ENCODE results near the gene GRK4.
"Not testable (repeated sequence)": the region's sequence is repeated elsewhere in the genome, so short reads cannot be mapped to it uniquely, and the experiment has no call there.

GRK4 gene

DNA sequence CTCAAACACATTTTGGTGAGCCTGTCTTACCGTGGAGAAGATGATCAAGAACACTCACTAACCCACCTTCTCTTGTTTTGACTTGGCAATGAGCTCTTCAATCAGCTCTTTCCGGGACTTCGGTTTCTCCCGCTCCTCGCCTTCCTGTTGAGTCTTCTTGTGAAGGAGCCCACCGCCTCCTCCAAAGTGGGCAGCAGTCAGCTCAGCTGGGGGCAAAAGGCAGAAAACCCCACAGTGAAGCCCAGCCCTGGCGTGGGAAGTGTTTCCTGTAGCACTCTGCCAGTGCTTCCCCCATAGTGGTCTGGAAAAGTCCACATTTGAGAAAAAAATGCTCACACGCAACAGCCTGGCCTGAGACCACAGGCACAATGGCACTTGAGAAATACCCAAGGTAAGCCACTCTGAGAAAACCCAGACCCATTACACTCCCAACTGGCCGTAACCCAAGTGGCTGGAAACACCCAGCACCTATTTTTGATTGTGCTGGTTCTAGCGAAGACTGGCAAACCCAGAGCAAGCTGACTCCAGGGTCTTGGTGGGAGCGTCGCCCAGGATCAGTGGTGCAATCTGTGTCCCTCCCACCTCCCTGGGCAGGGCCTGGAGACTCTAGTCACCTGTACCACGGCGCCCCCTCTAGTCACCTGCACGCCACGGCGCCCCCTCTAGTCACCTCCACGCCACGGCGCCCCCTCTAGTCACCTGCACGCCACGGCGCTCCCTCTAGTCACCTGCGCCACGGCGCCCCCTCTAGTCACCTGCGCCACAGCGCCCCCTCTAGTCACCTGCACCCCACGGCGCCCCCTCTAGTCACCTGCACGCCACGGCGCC lies 8.8 kb upstream of the GRK4 start:
- H3K4me3 ChIP-seq (ENCODE audit: low read length) = no peak overlapping the region
- DNase-seq (ENCODE audit: low read depth, low spot score) = no peak

DNA sequence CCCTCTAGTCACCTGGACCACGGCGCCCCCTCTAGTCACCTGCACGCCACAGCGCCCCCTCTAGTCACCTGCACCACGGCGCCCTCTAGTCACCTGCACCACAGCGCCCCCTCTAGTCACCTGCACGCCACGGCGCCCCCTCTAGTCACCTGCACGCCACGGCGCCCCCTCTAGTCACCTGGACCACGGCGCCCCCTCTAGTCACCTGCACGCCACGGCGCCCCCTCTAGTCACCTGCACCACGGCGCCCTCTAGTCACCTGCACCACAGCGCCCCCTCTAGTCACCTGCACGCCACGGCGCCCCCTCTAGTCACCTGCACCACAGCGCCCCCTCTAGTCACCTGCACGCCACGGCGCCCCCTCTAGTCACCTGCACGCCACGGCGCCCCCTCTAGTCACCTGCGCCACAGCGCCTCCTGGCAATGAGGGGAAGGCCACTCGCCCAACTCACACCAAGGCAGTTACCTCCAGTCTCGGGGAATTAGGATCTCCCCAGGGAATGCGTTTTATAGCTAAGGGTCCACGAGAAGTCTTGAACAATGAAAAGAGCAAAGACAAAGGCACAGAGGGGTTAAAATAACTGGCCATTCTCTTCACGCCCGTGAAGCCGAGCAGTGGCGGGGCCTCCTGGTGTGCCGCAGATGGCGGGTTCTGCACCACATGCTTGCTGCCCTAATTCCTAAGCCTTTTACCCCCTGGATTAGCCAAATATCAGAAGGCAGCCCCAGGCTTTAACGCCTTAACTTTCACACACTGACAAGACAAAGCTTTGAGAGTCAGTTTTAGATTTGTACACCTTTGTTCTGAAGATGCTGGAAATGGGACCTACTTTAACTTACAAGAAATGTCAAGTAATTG lies 8.0 kb upstream of the GRK4 start:
- H3K4me3 ChIP-seq (ENCODE audit: low read length); DNase-seq (ENCODE audit: low read depth, low spot score): not testable (repeated sequence)

DNA sequence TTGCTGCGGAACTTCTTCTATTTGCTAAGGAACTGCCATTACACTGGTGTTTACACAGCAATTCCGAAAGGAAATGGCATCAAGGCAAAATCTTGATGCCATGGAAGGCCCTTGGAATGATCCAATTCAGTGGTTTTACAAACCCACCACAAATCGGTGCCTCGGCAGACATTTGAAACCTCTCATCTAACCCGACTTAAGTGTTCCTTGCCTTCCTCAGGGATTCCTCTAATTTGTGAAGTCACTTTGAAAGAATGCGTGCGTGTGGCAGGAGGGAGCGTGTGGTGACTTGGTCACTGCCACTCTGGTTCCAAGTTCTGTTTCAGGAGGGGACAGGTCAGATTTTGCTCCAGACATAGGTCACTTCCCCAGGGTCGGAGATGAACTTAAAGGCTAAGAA lies 4.9 kb upstream of the GRK4 start:
- no peak for DNase-seq (ENCODE audit: low read depth, low spot score)
- H3K4me3 ChIP-seq (ENCODE audit: low read length) = no peak overlapping the region

DNA sequence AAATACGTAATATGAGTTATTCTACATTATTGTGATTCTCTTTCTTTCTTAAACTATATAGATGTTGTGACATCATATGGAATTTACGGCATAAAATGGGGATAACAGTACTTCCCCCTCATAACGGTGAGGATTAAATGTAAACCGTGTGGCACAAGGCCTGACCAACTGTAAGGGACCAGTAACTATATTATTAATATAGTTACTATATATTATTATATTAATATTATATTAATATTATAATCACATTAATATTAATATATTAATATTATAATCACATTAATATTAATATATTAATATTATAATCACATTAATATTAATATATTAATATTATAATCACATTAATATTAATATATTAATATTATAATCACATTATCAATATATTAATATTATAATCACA lies 2.9 kb upstream of the GRK4 start:
- DNase-seq (ENCODE audit: low read depth, low spot score); H3K4me3 ChIP-seq (ENCODE audit: low read length): not testable (repeated sequence)

DNA sequence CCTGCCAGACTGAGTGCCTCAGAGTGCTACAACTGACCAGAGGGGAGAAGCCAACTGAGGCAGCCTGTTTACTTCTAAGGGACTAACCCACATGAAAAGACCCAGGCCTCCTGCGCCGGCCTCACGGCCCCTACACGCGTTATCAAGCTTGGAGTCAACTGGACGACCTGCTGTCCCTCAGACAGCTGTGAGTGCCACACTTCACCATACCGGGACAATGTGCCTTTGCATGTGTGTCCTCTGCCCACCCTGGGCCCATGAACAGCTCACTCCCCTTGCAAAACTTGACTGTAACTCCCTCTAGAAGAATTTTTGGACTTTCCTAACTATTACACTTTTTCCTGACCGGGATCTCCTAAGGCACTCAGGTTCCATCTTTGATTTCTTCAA lies 2.0 kb upstream of the GRK4 start:
- peak overlapping the region; percentile 94 for H3K4me3 ChIP-seq (ENCODE audit: low read length)
- DNase-seq (ENCODE audit: low read depth, low spot score) = peak; percentile 15

DNA sequence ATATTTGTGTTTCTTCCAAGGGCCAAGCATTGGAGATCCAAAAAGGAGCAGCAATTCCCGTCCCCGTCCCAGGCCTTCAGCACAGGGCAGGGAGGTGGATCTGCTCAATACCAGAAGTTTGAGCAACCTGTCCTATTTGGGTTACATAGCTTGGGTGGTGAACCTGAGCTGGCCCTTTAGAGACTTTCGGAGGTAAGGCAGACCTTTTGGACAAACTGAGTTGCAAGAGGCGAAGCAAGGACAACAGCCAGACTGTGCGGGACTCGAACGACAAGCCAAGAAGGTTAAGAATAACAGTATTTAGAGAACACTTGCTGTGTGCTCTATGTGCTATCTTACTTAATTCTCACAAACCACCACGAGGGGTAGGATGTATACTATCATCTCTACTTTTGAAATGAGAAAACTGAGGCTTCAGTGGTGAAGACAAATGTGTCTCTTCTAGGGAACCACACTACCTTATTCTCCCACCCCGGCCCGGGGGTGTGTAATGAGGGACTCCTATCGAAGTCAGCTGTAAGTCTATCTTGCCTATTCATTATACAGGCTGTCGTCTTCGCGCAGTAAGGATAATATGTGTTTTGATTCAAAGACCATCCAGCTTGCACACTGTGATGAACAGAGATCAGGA lies 1.4 kb upstream of the GRK4 start:
- DNase-seq (ENCODE audit: low read depth, low spot score) = peak; percentile 62

DNA sequence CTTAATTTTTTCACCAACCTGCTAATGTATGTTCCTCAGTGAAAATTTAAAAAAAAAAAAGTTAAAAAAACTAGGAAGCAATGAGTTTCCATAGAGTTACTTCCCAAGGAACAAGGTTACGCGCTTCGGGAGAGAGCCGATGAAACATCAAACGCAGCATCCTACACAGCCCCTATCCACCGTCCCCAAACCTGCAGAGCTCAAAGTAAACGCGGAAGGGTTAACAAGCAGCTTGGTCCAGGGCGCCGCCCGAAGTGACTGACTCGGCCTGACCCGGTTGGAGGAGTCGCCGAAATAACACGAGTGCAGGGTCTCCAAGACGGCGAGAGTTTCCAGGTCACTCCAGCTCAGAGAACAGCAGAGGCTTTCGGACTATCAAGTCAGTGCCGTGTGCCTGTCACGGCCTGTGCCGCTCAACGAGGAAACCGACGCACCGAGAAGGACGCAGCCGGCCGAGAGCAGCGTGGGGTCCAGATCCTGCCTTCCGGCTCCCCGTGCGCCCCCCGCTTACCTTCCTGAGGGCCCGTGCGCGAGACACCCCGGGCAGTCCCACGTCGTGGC lies 677 bp upstream of the GRK4 start:
- H3K4me3 ChIP-seq (ENCODE audit: low read length) = peak overlapping the region; percentile 94
- peak; percentile 15 for DNase-seq (ENCODE audit: low read depth, low spot score)

More for the DNA sequence above, 1.4 kb upstream of the GRK4 start:
- peak overlapping the region; percentile 94 for H3K4me3 ChIP-seq (ENCODE audit: low read length)

DNA sequence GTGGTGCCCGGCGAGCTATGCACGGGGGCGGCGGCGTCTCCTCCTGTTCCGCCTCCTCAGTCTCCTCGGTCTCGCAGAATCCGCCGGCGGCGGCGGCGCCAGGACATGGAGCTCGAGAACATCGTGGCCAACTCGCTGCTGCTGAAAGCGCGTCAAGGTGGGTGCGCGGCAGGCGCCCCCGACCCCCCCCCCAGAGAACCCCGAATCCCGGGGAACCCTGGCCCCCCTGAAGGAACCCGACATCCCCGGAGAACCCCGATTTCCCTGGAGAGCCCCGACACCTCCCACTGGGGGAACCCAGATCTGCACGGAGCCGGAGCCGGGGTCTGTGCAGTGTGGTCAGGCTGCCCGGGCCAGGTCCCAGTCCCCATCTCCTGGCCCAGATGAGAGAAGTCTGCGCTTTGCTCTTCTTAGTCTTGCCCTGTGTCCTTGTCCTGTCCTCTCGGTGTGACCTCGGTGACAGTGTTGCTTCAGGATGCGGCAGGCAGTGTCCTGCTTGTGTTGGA lies 648 bp downstream of the GRK4 start:
- DNase-seq (ENCODE audit: low read depth, low spot score) = no peak
- H3K4me3 ChIP-seq (ENCODE audit: low read length) = peak overlapping the region; percentile 94

DNA sequence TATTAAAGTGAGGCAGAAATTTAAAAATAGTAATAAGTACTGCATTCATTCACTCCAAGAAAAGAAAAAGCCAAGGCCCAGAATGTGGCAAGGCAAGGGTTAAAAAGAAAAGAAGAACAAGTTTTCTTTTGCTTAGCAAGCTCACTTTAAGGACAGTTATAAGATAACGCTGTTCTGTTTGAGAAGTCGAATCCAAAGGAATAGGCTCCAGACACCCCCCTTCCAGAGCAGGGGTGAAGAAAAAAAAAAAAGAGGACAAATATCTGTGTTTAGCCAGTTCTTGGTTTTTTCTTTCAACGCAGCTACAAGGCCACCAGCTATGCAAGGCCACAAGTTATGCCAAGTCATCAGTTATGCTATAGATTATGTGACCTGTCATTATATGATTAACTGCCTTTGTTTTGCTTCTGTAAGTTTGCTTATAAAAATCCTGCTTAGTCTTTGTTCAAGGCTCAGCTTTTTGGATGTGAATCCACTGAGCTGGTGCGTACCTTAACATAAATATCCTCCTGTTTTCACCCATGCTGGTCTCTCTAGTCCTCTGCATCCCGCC lies 1.4 kb downstream of the GRK4 start:
- H3K4me3 ChIP-seq (ENCODE audit: low read length) = no peak overlapping the region
- DNase-seq (ENCODE audit: low read depth, low spot score) = no peak

DNA sequence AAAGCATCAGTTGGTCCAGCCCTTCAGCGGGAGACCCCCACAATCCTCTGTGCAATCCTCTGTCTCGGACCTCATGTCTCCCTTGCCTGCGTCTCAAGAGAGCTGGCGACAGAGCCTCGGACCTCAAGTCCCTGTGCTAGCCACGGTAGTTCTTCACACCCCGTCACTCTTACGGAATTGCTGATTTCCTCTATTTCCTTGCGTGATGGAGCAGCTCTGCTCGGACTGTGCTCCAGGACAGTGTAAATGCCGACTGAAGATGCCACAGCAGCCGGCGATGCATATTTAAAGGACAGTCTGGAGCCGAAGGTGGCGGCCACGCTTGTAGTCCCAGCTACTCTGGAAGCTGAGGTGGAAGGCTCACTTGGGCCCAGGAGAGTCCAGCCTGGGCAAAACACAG lies 1.9 kb downstream of the GRK4 start:
- DNase-seq (ENCODE audit: low read depth, low spot score) = no peak
- no peak overlapping the region for H3K4me3 ChIP-seq (ENCODE audit: low read length)

DNA sequence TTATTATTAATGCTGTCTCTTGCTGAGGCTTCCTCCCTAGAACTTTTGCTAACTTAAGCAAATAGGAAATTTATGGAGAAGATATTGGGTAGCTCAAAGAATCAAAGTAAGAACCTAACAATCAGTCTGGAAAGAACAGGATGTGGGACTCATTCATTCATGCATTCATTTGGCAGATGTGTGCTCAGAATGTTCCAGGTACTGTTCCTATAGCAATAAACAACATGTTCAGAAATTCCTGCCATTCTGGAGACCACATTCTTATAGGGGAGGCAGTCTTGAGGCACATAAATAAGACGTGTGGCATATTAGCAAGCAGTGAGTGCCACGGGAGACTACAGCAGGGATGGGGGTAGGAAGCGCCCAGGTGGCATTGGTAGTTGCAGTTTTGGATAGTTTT lies 5.0 kb downstream of the GRK4 start:
- DNase-seq (ENCODE audit: low read depth, low spot score) = no peak
- no peak overlapping the region for H3K4me3 ChIP-seq (ENCODE audit: low read length)

DNA sequence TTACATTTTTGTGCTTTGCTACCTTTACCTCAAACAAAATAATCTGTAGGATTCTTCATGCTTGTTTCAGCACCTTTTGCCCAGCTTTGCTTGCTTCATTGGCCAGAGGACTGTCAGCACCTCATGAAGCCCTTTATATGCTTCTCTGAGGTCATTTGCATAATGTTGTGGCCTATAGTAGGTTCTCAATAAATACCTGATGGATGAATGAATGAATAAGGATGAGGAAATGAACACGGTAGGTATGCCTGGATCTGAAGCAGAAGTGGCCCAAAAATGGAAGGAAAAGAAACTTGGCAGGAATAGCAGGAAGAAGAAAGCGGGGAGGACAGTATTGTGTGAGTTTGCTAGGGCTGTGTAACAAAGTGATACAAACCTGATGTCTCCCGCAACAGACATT lies 7.9 kb downstream of the GRK4 start:
- no peak overlapping the region for H3K4me3 ChIP-seq (ENCODE audit: low read length)
- no peak for DNase-seq (ENCODE audit: low read depth, low spot score)

DNA sequence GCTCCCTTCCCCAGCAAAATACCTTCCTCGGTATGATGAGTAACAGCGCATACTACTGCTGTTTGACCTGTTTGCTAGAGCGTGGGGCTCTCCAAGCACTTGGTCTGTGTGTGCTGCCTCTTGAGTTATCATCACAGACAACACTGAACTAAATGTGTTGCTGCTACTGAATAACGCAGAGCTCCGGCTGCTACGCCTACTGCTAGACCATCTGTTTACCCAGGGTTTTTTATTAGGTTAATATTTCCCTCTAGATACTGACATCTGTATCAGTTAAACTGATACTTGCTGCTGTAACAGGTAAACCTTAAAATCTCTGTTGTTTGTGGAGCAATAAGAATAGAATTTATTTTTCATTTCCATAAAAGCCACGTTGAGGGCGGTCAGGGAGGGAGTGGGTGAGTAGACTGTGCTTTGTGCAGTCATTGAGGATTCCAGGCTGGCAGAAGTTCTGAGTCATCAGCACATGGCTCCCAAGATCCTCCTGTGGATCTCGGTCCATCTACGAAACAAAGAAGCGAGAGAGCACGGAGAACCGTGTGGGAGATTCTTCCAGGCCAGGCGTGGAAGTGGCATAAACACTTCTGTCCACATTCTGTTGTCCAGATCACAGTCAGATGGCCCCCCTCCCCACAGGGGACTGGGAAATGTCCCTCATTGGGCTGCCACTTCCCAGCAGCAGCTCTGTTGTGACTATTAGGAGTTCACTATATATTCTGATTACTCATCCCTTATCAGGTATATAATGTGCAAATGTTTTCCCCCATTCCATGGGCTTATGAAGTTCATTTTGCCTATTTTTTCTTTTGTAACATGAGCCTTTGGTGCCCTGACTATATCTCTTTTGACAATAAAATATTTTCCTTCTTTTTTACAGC lies 14.1 kb downstream of the GRK4 start:
- no peak for DNase-seq (ENCODE audit: low read depth, low spot score)
- no peak overlapping the region for H3K4me3 ChIP-seq (ENCODE audit: low read length)

DNA sequence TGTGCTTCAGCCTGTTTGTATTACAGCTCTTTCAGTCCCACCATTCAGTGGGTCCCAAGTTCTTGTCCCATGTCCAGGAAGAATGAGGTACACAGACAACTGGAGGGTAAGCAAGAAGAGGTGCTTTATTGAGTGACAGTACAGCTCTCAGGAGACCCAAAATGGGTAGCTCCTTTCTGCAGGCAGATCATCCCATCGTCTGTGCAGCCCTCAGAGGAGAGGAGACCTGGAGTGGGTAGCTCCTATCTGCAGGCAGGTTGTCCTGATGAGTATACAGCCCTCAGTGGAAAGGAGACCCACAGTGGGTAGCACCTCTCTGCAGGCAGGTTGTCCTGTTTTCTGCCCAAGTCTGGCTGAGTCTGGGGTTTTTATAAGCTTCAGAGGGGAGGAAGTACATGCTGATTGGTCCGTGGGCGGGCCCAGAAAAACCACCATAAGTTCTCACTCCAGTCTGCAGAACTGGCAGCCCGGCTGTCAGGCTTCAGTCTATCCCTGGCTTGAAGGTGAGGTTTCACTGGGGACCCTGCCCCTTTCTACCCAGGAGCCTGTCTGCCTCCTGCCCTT lies 18.0 kb downstream of the GRK4 start:
- no peak overlapping the region for H3K4me3 ChIP-seq (ENCODE audit: low read length)
- no peak for DNase-seq (ENCODE audit: low read depth, low spot score)

DNA sequence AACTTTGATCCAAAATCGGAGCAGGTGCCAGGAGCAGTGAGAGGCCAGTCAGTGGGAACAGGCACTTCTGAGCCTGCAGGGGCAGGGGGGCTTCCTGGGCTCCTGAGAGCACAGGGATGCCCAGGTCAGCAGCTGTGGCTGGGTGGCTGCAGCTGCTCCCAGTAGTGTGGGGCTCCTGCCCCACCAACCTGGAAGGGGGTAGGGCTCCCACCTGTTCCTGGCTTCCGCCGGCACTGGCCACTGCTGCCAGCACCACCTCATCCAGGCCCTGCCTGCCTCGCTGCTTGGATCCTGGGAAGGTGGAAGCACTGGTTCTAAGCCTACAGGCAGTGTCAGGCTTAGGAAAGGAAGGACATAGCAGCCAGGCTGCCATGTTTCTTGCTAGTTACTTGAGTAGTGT lies 18.6 kb downstream of the GRK4 start:
- DNase-seq (ENCODE audit: low read depth, low spot score) = no peak
- H3K4me3 ChIP-seq (ENCODE audit: low read length) = no peak overlapping the region

DNA sequence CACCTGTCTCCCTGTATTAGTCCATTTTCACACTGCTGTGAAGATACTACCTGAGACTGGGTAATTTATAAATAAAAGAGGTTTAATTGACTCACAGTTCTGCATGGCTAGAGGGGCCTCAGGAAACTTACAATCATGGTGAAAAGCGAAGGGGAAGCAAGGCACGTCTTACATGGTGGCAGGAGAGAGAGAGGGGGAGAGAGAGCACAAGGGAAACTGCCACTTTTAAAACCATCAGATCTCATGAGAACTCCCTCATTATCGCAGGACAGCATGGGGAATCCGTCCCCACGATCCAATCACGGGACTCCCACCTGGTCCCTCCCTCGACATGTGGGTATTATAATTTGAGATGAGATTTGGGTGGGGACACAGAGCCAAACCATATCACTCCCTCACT lies 20.3 kb downstream of the GRK4 start:
- not testable (repeated sequence) for DNase-seq (ENCODE audit: low read depth, low spot score); H3K4me3 ChIP-seq (ENCODE audit: low read length)

DNA sequence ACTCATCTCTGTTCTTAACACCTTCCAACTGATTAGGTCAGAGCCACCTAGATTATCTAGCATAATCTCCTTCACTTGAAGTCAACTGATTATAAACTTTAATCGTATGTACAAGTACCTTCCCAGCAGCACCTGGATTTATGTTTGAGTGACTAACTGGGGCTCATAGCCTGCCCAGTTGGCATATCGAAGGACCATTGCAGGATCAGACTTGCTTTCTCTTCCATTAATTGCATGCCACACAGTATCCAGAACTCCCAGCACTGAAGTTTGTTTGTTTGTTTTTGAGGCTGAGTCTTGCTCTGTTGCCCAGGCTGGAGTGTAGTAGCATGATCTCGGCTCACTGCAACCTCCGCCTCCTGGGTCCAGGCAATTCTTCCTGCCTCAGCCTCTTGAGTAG lies 27.9 kb downstream of the GRK4 start:
- DNase-seq (ENCODE audit: low read depth, low spot score) = no peak
- no peak overlapping the region for H3K4me3 ChIP-seq (ENCODE audit: low read length)

DNA sequence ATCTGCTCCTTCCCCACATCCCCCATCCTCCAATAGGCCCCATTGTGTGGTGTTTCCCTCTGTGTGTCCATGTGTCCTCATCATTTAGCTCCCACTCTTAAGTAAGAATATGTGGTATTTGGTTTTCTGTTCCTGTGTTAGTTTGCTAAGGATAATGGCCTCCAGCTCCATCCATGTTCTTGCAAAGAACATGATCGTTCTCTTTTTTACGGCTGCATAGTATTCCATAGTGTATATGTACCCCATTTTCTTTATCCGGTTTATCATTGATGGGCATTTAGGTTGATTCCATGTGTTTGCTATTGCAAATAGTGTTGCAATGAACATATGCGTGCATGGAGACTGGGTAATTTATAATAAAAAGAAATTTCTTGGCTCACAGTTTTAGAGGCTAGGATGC lies 31.5 kb downstream of the GRK4 start:
- H3K4me3 ChIP-seq (ENCODE audit: low read length) = no peak overlapping the region
- DNase-seq (ENCODE audit: low read depth, low spot score) = no peak
